HG03432 (cell line): ENCODE results near the gene PABPC1L.

ENCODE experiments used
- ATAC-seq: cut with Tn5 transposase; IDR thresholded peaks from one replicate; pipeline ENCODE4 v1.9.1; 2021; ENCODE audit warnings: mild to moderate bottlenecking, moderate library complexity; ENCODE audit not compliant: unreplicated experiment

Gene PABPC1L

DNA sequence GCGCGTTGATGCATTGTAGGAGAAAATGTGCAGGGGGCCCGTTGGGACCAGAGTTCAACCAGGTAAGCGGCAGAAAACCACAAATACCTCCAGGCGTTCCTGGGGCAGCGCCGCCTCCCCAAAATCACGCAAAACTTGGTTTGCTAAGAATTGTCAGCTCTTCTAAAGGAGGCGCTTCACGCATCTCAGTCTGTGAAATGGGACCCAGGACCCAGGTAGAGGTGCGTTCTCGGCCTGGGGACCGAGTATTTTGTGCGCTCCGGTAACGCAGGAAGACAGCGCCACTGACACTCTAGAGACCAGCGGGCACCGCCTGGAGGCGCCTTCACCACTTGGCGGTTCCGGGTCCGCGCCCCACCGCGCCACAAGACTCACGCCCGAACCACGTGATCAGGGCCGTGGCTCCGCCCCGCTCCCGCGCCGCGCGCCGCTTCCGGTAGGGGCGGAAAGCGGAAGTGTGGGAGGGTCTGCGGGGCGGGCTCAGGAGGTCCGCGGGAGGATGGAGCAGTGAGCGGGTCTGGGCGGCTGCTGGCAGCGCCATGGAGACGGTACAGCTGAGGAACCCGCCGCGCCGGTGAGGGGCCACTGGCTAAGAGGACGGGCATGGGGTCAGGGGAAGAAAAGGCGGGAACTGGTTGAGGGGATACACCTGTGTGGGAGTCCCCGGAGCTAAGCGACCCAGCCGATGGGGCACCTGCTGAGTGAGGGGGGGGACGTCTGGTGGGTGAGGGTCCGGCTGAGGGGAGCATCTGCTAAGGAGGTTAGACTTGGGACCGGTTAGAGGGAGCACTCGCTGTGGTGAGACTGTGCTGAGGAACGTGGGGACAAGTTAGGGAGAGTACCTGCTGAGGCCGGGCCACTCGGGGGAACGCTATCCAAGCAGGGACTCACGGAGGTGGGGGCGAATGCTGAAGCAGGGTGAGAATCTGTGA, 56.4 kb downstream of the PABPC1L start, which contains the start of gene STK4:
Gene STK4 (plus strand): TSS at position 483 of the 932 bp plus-strand sequence. CDS start 57 bp downstream, at position 540.
- ATAC-seq: peak; percentile 76

DNA sequence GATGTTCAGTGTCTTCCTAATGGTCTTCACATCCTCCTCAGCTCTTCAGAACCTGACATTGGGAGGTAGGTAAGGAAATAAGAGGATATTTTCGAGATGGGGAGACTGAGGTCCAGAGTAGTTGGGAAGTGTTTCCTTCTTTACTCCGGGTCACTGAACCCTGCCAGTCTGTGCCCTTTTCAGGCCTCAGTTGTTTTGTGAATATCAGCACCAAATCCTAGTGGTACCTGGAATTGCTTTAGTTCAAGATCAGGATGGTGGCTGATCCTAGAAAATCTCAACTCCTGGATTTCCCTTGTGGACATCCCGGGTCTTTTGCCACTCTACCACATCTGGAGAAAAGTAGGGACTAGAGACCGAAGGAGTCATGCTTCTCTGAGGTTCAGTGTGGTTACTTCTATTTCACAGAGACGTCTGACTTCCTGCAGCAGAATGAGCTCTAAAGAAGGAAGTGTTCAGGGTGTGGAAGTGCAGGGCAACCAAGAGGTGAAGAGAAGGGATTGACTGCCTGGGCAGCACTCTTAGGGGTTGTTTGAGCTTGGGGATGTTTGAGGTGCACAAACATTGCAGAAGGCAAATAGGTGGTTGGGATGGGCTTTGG, 57.4 kb downstream of the PABPC1L start:
- no peak for ATAC-seq

DNA sequence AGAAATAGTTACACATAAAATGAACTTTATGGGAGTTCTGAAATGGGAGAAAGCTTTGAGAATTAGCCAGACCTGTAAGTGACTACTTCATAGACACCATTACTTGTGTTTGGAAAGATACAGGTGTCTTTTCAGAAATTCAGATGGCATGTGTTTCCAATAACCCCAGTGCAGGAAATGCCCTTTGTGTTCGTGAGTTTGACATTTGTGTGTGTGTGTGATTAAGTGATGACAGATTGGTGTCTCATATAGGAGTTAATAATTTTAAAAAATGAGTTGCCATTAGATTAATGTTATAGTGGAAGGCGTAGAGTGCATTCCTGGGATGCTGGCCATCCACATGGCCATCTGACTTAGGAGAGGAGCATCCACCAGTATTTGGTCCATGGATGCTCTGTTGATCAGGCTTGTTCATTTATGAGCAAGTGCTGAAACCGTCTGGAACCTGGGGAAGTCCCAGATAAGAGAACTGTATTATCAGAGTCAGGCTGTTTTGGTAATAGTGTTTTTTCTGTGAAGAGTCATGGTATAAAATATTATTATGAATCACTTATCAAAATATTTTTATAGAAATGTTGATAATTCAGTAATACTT, 59.5 kb downstream of the PABPC1L start:
- ATAC-seq: no peak

DNA sequence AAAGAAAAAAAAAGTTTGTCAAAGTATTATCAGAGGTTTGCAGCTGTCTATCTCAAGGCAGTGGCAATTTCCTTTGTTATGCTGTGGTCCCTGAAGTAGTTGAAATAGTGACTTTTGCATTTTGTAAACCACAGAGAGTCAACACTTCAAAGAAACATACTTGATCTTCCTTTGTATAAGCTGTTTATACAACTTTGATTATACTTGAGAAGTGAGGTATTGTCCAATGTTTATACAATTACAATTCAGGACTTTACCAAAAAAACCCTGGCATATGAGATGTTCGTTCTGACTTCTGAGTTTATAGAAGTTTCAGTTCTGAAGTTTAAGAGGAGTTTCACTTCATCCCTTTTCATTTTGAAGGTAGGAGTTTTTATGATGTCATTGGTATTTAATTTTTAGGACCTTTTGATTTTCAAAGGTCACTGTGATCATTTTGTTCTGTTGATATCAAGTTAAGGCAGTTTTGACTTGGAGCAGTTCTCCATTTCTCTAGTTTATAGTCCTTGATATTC, 60.4 kb downstream of the PABPC1L start:
- no peak for ATAC-seq

DNA sequence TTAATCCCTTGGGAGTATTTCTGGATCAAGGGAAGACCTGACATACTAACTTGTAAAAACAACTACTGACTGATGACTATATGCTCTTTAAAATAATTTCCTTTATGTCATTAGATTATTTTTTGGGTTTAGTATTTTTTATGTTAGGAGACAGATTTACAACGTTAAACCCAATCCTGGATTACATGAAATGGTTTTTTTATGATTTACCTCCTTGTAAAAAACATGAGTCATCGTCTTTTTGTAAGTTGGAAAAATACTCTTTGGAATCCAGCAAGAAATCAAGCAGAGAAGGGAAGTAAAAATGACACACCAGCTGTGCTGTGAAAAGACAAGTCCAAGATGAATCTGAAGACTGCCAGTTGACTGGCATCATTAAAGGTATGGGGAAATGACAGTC, 63.2 kb downstream of the PABPC1L start:
- no peak for ATAC-seq

DNA sequence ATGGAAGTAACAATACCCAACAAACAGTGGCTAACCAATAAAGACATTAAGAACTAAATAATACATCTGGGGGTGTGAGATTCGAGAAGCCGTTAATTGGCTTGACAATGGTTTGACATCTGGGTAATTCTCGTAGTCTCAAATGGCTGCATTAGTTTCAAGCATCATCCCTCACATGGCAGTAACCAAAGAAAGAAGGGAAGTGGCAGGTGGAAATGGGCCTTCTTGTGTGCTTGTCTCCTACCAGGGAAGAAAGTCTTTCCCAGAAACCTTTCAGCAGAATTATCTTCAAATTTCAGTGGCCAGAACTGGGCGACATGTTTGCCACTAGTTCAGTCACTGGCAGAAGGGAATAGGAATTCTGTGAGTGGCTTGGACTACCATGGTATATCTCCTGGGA, 66.8 kb downstream of the PABPC1L start:
- no peak for ATAC-seq

DNA sequence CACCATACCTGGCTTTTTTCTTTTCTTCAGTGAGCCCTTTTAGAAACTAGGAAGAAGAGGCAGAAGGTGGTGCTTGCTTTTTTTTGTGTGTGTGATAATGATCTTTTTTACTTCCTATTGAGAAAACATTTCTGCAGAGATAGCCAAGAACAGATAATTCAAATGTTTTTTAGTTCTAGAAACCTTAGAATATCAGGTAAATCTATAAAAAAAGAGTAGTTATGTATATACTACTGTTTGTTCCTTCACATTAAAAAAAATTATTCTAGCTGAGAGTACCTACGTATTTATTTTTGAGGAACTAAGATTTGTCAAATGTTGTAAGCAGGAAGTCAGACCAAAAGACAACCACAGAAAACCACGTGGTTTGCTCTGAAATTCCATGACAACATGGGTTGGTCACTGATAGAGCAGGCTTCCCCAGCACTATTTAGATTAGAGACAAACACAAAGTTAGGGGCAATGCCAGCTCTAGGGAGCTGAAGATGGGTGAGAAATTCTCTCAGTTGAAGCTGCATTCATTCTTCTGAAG, 69.3 kb downstream of the PABPC1L start:
- peak; percentile 89 for ATAC-seq

DNA sequence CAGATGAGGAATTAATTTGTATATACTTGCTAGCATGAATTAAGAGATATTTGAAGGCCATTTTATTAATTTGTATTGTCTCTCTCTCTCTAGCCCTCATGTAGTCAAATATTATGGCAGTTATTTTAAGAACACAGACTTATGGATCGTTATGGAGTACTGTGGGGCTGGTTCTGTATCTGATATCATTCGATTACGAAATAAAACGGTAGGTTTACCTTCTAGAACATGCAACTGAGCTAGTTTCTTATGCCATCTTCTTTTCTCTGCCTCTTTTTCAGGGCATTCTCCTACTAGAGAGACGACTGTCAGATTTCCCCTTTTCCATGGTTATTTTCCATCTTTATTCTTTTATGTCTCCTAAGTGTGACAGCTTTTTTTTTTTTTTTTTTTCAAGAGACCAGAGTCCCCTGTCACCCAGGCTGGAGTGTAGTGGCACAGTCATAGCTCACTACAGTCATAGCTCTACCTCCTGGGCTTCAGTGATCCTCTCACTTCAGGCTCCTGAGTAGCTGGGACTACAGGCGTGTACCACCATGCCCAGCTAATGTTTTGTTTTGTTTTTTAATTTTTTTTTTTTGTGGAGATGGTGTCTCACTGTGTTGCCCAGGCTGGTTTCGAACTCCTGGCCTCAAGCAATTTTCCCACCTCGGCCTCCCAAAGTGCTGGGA, 72.0 kb downstream of the PABPC1L start:
- no peak for ATAC-seq

DNA sequence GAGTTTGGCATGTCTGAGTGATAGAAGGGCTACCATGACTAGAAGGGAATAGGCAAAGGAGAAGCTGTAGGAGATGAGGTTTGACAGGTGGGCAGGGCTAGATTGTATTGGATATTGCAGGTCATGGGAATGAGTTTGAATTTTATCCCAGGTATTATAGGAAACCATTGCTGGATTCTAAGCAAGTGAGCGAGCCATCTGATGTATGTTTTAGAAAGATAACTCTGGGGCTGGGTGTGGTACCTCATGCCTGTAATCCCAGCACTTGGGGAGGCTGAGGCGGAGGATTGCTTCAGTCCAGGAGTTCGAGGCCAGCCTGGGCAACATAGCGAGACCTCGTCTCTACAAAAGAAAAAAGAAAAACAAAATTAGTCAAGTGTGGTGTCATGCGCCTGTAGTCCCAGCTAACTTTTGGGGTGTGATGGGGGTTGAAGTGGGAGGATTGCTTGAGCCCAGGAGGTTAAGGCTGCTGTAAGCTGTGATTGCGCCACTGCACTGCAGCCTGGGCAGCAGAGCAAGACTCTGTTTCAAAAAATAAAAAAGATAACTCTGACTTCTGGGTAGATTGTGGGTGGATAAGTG, 73.3 kb downstream of the PABPC1L start:
- no peak for ATAC-seq

DNA sequence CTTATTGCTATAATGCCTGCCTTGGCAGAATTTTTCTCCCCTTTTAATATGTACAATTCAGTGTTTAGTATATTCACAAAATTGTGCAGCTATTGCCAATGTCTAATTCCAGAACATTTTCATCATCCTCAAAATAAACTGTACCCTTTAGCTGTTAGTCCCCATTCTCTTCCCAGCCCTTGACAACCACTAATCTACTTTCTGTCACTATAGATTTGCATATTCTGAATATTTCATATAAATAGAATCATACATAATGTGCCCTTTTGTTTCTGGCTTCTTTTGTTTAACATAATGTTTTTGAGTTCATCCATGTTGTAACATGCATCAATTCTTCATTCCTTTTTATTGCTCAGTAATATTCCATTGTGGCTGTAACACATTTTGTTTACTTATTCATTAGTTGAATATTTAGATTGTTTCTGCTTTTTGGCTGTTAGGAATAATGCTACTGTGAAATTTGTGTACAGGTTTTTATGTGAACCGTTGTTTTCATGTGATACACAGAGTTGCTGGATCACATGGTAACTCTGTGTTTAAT, 78.8 kb downstream of the PABPC1L start:
- ATAC-seq: no peak
